Ovary (tissue), 9 donors: ENCODE measurements around the gene CDK2AP2. TPM values are rescaled to one million over a fixed set of nuclear protein-coding genes. Genes with fewer than 3 reads are reported as not detected.
"Not testable (repeated sequence)": the region's sequence is repeated elsewhere in the genome, so short reads cannot be mapped to it uniquely, and the experiment has no call there.

Experiments
- DNase-seq, 5 donors: peaks; one replicate each; pipeline ENCODE4 v3.0.0-alpha.2; 2019 to 2020
- H3K27ac ChIP-seq, 2 donors: fragments of 200-600 bp; one replicate each; pipeline versions ENCODE4 v1.5.1 to v1.8.0; 2019 to 2022
- H3K27me3 ChIP-seq: fragments of 200-600 bp; one replicate; pipeline ENCODE4 v1.8.0; 2022
- H3K36me3 ChIP-seq: fragments of 200-600 bp; sonication (generic); one replicate; pipeline ENCODE4 v1.5.1; 2019
- H3K4me1 ChIP-seq: one replicate; pipeline ENCODE4 v1.8.1; 2013; ENCODE audit warnings: mild to moderate bottlenecking, moderate library complexity; ENCODE audit not compliant: insufficient read depth
- H3K4me3 ChIP-seq: fragments of 200-600 bp; sonication (generic); one replicate; pipeline ENCODE4 v1.5.1; 2017
- H3K9me3 ChIP-seq, 2 donors: fragments of 200-600 bp in 1 of 2; sonication (generic) in 1 of 2; one replicate each; pipeline versions ENCODE4 v1.5.1 to v1.8.1; 2013 to 2019; ENCODE audit warnings: mild to moderate bottlenecking in 1 of 2, moderate library complexity in 1 of 2
- EP300 ChIP-seq: sonication (generic); formaldehyde crosslinking; IDR thresholded peaks from one replicate; pipeline ENCODE4 v1.6.1; 2017; ENCODE audit warnings: antibody characterized with exemption
- POLR2A ChIP-seq: fragments of 450-650 bp; IDR thresholded peaks from one replicate; pipeline ENCODE4 v1.6.1; 2017; ENCODE audit warnings: antibody characterized with exemption, mild to moderate bottlenecking, moderate library complexity
- WGBS, 3 donors: extraction: QIAGEN DNeasy Blood & Tissue Kit in 1 of 3; methylation state at CpG; one replicate each; pipeline versions ENCODE4 v1.1.5 to v1.1.7; 2013 to 2017; 5-methylcytosine and 5-hydroxymethylcytosine counted together
- intact Hi-C, 4 donors: fragments of 100-400 bp; cut with DNase I; formaldehyde crosslinking; loops; one replicate each; pipeline versions ENCODE4 v1.11.0 to v1.15.1; 2022 to 2023
- polyA plus RNA-seq, 2 donors: library from polyadenylated mRNA; stranded (reverse); fragments of 200-250 nt in 1 of 2; fragments of 350-450 nt in 1 of 2; fragmentation: Illumina TruSeq in 1 of 2; extraction: RNeasy Lipid Tissue Mini Kit (QIAGEN cat#74804) in 1 of 2; gene quantifications; one replicate each; pipeline ENCODE4 v1.2.3, GENCODE V29; 2013 to 2014
- total RNA-seq, 7 donors: library from RNA; depleted of rRNA in 2 of 7; stranded (reverse); fragments of >200 nt in 2 of 7; fragmentation: NEBNext Ultra II Directional in 3 of 7; extraction: Animal tissue kit (Norgen Biotek cat#: 25700) in 3 of 7; gene quantifications; one replicate each; pipeline versions ENCODE4 v1.1.0 to v1.2.4, GENCODE V29; 2016 to 2023
- TF ChIP-seq, protein P1 (sequence below), 3 donors: fragments of 450-650 bp in 2 of 3; fragments of 200-600 bp in 1 of 3; IDR thresholded peaks; one replicate each; pipeline versions ENCODE4 v1.5.1 to v1.8.0; 2016 to 2022; ENCODE audit warnings: antibody characterized with exemption in 3 of 3, mild to moderate bottlenecking in 1 of 3
- donor health status: DM: no; HTN: no; CAD: no; lungs with moderate emphysema.
- donor health status: DM: no; HTN: no; CAD: no.
- donor health status: Bipolar disorder and iron deficiency.
- donor health status: DM: yes; HTN: yes; CAD: no.
- donor health status: DM: no; HTN: no; CAD: no.
- donor health status: DM: yes; HTN: yes; CAD: no.

Gene CDK2AP2
- total and polyA plus RNA-seq, 9 donors: 3.8 to 66.1 (median 34.6) TPM

DNA sequence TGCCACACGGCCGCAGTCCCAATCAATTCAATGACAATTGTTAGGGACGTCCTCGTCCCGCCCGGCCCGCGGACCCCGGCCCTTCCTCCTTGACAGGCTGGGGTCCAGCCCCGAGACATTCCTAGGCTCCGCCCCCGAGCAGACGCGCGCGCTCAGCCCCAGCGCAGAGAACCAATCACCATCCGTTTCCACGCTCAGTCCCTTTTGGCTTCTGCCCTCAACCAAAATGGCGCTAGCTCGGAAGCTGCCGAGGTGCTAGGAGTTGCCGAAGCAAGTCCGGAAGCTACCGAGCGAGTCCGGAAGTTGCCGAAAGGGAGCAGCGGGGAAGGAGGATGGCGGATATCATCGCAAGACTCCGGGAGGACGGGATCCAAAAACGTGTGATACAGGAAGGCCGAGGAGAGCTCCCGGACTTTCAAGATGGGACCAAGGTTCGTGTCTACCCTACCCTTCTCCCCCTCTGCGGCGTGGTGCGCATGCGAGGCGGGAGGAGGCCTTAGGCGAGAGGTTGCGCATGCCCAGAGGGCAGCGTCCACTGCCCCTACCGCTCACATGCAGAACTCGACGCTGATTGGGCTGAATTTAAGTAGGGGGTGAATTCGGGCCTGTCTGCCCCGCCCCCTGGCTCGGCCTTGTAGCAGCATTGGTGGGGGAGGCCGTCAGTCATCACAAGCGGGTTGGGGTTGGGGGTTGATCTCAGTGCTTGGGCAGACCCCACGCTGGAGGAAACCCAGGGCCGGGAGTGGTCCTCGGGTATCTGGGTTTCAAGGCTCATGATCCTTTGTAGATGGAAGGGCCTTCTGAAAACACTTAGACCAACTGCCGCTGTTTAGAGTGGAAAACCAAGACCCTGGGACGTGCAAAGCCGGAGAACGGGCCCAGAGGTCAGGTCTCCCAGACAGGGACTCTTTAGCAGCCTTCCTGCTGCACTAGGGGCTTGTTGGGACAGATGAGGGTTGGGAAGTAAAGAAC lies 24.8 kb downstream of the CDK2AP2 start, which contains the start of gene AIP:
AIP (plus strand) TSS at position 200 of the 972 bp plus-strand sequence; CDS start at position 333, 133 bp downstream.
- Histone ChIP-seq H3K9me3 (no peaks in the 10 kb centered on the region), H3K4me1 (peaks cover 9% of the 10 kb centered on the region), H3K36me3 (no peaks in the 10 kb centered on the region), H3K4me3 (peak within 1 kb of the TSS; percentile 42), H3K27ac (peak within 1 kb of the TSS; percentile 65 to 82), H3K27me3 (no peaks in the 10 kb centered on the region)
- TF ChIP-seq, protein P1, sequence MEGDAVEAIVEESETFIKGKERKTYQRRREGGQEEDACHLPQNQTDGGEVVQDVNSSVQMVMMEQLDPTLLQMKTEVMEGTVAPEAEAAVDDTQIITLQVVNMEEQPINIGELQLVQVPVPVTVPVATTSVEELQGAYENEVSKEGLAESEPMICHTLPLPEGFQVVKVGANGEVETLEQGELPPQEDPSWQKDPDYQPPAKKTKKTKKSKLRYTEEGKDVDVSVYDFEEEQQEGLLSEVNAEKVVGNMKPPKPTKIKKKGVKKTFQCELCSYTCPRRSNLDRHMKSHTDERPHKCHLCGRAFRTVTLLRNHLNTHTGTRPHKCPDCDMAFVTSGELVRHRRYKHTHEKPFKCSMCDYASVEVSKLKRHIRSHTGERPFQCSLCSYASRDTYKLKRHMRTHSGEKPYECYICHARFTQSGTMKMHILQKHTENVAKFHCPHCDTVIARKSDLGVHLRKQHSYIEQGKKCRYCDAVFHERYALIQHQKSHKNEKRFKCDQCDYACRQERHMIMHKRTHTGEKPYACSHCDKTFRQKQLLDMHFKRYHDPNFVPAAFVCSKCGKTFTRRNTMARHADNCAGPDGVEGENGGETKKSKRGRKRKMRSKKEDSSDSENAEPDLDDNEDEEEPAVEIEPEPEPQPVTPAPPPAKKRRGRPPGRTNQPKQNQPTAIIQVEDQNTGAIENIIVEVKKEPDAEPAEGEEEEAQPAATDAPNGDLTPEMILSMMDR (IDR thresholded peaks at IDR 0.05): peak; percentile 10 to 72 (median 47)
- TF ChIP-seq EP300: no peak
- TF ChIP-seq POLR2A: peak; percentile 60
- intact Hi-C loops: no loop called here
- peak; percentile 96 to 98 (median 97) for DNase-seq
- 7 to 8% (median 8%) methylated on average over 60 of the region's 60 CpGs for WGBS, 3 donors

DNA sequence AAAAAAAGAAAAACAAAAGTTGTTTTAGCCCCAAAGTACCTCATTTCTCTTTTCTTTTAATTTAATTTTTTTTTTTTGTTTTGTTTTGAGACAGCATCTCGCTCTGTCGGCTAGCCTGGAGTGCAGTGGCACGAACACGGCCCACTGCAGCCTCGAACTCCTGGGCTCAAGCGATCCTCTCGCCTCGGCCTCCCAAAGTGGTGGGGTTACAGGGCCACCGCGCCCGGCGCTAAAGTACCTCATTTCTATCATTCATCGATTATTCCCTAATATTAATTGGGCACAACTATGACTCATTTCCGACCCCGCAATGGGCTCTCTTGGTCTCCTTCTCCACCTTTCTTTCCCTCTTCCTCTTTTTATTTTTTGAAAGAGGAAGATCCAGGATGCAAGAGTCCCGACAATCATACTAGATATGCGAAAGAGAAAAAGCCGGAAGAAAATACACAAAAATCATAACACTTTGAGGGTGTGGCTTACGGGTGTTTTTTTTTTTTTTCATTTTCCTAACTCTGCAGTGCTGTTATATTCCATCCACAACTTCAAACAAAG lies 25.6 kb downstream of the CDK2AP2 start:
- intact Hi-C loops: no loop called here
- 26 to 40% (median 37%) methylated on average over 19 of the region's 19 CpGs for whole genome bisulfite sequencing, 3 donors
- no peaks in the 10 kb centered on the region for H3K27me3 ChIP-seq

DNA sequence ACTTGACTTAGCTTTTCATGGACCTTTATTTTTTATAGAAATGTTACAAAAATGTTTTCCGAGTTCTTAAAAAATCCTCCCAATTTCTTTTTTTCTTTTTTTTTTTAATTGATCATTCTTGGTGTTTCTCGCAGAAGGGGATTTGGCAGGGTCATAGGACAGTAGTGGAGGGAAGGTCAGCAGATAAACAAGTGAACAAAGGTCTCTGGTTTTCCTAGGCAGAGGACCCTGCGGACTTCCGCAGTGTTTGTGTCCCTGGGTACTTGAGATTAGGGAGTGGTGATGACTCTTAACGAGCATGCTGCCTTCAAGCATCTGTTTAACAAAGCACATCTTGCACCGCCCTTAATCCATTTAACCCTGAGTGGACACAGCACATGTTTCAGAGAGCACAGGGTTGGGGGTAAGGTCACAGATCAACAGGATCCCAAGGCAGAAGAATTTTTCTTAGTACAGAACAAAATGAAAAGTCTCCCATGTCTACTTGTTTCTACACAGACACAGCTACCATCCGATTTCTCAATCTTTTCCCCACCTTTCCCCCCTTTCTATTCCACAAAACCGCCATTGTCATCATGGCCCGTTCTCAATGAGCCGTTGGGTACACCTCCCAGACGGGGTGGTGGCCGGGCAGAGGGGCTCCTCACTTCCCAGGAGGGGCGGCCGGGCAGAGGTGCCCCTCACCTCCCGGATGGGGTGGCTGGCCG lies 30.5 kb downstream of the CDK2AP2 start:
- intact Hi-C loops: not testable (repeated sequence)

More for the DNA sequence above, 25.6 kb downstream of the CDK2AP2 start:
- TF ChIP-seq, protein P1 (IDR thresholded peaks at IDR 0.05): no peak
- TF ChIP-seq EP300 (no peak), POLR2A (no peak)
- Histone ChIP-seq H3K36me3 (no peaks in the 10 kb centered on the region), H3K4me1 (peaks cover 9% of the 10 kb centered on the region), H3K27ac (peak overlapping the region in 1 of 2 donors; percentile 82), H3K4me3 (peak overlapping the region; percentile 42), H3K9me3 (no peaks in the 10 kb centered on the region)
- DNase-seq: peak in 2 of 5 donors; percentile 21 to 50

DNA sequence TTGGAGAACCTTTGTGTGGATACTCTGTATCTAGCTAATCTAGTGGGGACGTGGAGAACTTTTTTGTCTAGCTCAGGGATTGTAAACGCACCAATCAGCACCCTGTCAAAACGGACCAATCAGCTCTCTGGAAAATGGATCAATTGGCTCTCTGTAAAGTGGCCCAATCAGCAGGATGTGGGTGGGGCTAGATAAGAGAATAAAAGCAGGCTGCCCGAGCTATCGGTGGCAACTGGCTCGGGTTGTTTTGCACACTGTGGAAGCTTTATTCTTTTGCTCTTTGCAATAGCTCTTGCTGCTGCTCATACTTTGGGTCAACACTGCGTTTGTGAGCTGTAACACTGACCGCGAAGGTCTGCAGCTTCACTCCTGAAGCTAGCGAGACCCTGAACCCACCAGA lies 31.3 kb downstream of the CDK2AP2 start:
- 68 to 79% (median 74%) methylated on average over 10 of the region's 10 CpGs for WGBS, 3 donors
- H3K36me3 ChIP-seq, H3K9me3 ChIP-seq, H3K27me3 ChIP-seq, H3K27ac ChIP-seq, H3K4me3 ChIP-seq, H3K4me1 ChIP-seq, DNase-seq, intact Hi-C loops: not testable (repeated sequence)

More for the DNA sequence above, 30.5 kb downstream of the CDK2AP2 start:
- H3K4me1 ChIP-seq, H3K9me3 ChIP-seq, H3K4me3 ChIP-seq, H3K36me3 ChIP-seq, H3K27ac ChIP-seq, H3K27me3 ChIP-seq, DNase-seq: not testable (repeated sequence)
- WGBS, 3 donors: 73 to 81% (median 77%) methylated on average over 14 to 16 of the region's 16 CpGs

DNA sequence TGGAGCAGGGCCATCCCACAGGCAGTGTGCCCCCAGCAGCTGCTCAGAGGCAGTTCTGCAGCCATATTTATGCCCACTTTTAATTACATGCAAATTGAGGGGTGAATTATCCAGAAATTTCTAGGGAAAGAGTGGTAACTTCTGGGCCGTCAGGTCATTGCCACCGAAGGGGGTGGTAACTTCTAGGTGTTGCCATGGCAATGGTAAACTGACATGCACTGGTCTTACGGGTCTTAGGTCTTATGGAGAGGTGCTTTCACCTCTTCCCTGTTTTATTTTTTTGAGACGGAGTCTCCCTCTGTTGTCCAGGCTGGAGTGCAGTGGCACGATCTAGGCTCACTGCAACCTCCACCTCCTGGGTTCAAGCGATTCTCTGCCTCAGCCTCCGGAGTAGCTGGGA lies 35.1 kb downstream of the CDK2AP2 start:
- H3K36me3 ChIP-seq: no peaks in the 10 kb centered on the region
- H3K27ac ChIP-seq: no peak overlapping the region
- 73 to 76% (median 74%) methylated on average over 7 of the region's 7 CpGs for WGBS, 3 donors
- DNase-seq: no peak
- H3K4me1 ChIP-seq: peaks cover 2% of the 10 kb centered on the region
- no peaks in the 10 kb centered on the region for H3K27me3 ChIP-seq
- H3K9me3 ChIP-seq: no peaks in the 10 kb centered on the region
- no peak overlapping the region for H3K4me3 ChIP-seq
- intact Hi-C loops: no loop called here
- TF ChIP-seq, protein P1 (IDR thresholded peaks at IDR 0.05): no peak
- TF ChIP-seq POLR2A: no peak
- no peak for TF ChIP-seq EP300
